SK-N-SH (cell line): ENCODE data around the gene HMGCL. TPM values are rescaled to one million over a fixed set of nuclear protein-coding genes. Genes with fewer than 3 reads are reported as not detected.

Experiments
- CTCF ChIA-PET: fragments of 300-600, 350-600 bp; formaldehyde crosslinking; extraction: SDS; loops from one replicate; lab custom pipeline; 2021; lab: Yijun Ruan, JAX
- POLR2A ChIA-PET: fragments of 350-600 bp; sonication (Branson Sonifier 250); formaldehyde crosslinking; extraction: SDS; loops from one replicate; lab custom pipeline; 2020; ENCODE audit warnings: antibody characterized with exemption, inconsistent platforms; lab: Yijun Ruan, JAX
- DNase-seq: peaks from one replicate; pipeline ENCODE4 v3.0.0; 2012
- H2AFZ ChIP-seq: fragments of 200-600 bp; sonication (generic); 2 replicates; pipeline ENCODE4 v1.8.1; 2016; ENCODE audit warnings: antibody characterized with exemption, mild to moderate bottlenecking, low read depth
- H3F3A ChIP-seq: fragments of 200-600 bp; sonication (generic); replicated peaks from 2 replicates; pipeline ENCODE3; 2016; ENCODE audit warnings: antibody characterized with exemption, mild to moderate bottlenecking; ENCODE audit not compliant: insufficient read depth
- H3K27ac ChIP-seq, 2 experiments: fragments of 200-500 bp in 1 of 2; fragments of 200-600 bp in 1 of 2; sonication (Bioruptor generic) in 1 of 2; sonication (generic), shearing (Covaris generic) in 1 of 2; 2 replicates each; pipeline versions ENCODE4 v1.5.1 to v1.6.1; 2014 to 2016; ENCODE audit warnings: low read depth in 2 of 2, inconsistent platforms in 1 of 2, low read length in 1 of 2, mild to moderate bottlenecking in 1 of 2, mixed read lengths in 1 of 2
- H3K27me3 ChIP-seq: fragments of 200-600 bp; sonication (generic), shearing (Covaris generic); 2 replicates; pipeline ENCODE4 v1.6.1; 2016; ENCODE audit warnings: mixed run types; ENCODE audit not compliant: insufficient read depth
- H3K36me3 ChIP-seq, 2 experiments: fragments of 200-500 bp in 1 of 2; fragments of 200-600 bp in 1 of 2; sonication (Bioruptor generic) in 1 of 2; sonication (generic) in 1 of 2; replicated peaks in 1 of 2; 2 replicates each; pipeline versions ENCODE3 to v1.5.1; 2014 to 2016; ENCODE audit warnings: low read length in 1 of 2, mild to moderate bottlenecking in 1 of 2; ENCODE audit not compliant: insufficient read depth in 2 of 2, control insufficient read depth in 1 of 2
- H3K4me1 ChIP-seq, 2 experiments: fragments of 200-500 bp in 1 of 2; fragments of 200-600 bp in 1 of 2; sonication (Bioruptor generic) in 1 of 2; sonication (generic), shearing (Covaris generic) in 1 of 2; 2 replicates each; pipeline versions ENCODE4 v1.5.1 to v1.6.1; 2014 to 2016; ENCODE audit warnings: low read depth in 1 of 2, low read length in 1 of 2, mixed run types in 1 of 2; ENCODE audit not compliant: insufficient read depth in 2 of 2, control insufficient read depth in 1 of 2
- H3K4me2 ChIP-seq: fragments of 200-600 bp; sonication (generic), shearing (Covaris generic); 2 replicates; pipeline ENCODE4 v1.6.1; 2017; ENCODE audit warnings: mixed run types
- H3K4me3 ChIP-seq, 2 experiments: fragments of 200-500 bp in 1 of 2; fragments of 200-600 bp in 1 of 2; sonication (Bioruptor generic) in 1 of 2; sonication (generic), shearing (Covaris generic) in 1 of 2; 2 replicates each; pipeline versions ENCODE4 v1.5.1 to v1.8.1; 2014 to 2016; ENCODE audit warnings: low read depth in 2 of 2, inconsistent platforms in 1 of 2, low read length in 1 of 2, mild to moderate bottlenecking in 1 of 2, mixed read lengths in 1 of 2, moderate library complexity in 1 of 2
- H3K79me2 ChIP-seq: fragments of 200-600 bp; sonication (generic); 2 replicates; pipeline ENCODE4 v1.8.1; 2017; ENCODE audit warnings: mild to moderate bottlenecking; ENCODE audit not compliant: insufficient read depth
- H3K9ac ChIP-seq: fragments of 200-600 bp; sonication (generic); 2 replicates; pipeline ENCODE4 v1.6.1; 2017; ENCODE audit warnings: mixed run types
- H3K9me2 ChIP-seq: fragments of 200-600 bp; sonication (generic); 2 replicates; pipeline ENCODE4 v1.6.1; 2017; ENCODE audit warnings: mixed run types
- H3K9me3 ChIP-seq: fragments of 200-600 bp; sonication (generic); 2 replicates; pipeline ENCODE4 v1.6.1; 2017; ENCODE audit warnings: mixed run types, mild to moderate bottlenecking, moderate library complexity
- H4K20me1 ChIP-seq: fragments of 200-600 bp; sonication (generic); 2 replicates; pipeline ENCODE4 v1.6.1; 2017; ENCODE audit warnings: mild to moderate bottlenecking, mixed run types; ENCODE audit not compliant: insufficient read depth
- CHD2 ChIP-seq: fragments of 150-350 bp; IDR thresholded peaks from 2 replicates; pipeline ENCODE4 v1.6.1; 2018; ENCODE audit warnings: low read length; ENCODE audit not compliant: partially characterized antibody
- ELF1 ChIP-seq: IDR thresholded peaks from 2 replicates; pipeline ENCODE4 v1.4.0; 2012
- EP300 ChIP-seq, 2 experiments: IDR thresholded peaks; 2 replicates each; pipeline versions ENCODE4 v1.4.0 to v1.6.1; 2012; ENCODE audit warnings: borderline replicate concordance in 1 of 2, low read depth in 1 of 2, low read length in 1 of 2
- FOSL2 ChIP-seq: IDR thresholded peaks from 2 replicates; pipeline ENCODE4 v1.4.0; 2012; ENCODE audit warnings: low read depth, mild to moderate bottlenecking, moderate library complexity, borderline replicate concordance
- FOXM1 ChIP-seq: IDR thresholded peaks from 2 replicates; pipeline ENCODE4 v1.4.0; 2012; ENCODE audit warnings: low read depth, mild to moderate bottlenecking
- GABPA ChIP-seq: IDR thresholded peaks from 2 replicates; pipeline ENCODE4 v1.4.0; 2012; ENCODE audit warnings: low read depth, mild to moderate bottlenecking
- GATA2 ChIP-seq: sonication (generic); formaldehyde crosslinking; IDR thresholded peaks from 2 replicates; pipeline ENCODE4 v1.5.0; 2020; ENCODE audit warnings: mild to moderate bottlenecking, missing genetic modification reagents
- MXI1 ChIP-seq: IDR thresholded peaks from 2 replicates; pipeline ENCODE4 v1.6.1; 2012; ENCODE audit warnings: mild to moderate bottlenecking, low read depth, low read length, improper control_type of control experiment
- NFIC ChIP-seq: IDR thresholded peaks from 2 replicates; pipeline ENCODE4 v1.4.0; 2012; ENCODE audit warnings: borderline replicate concordance
- RAD21 ChIP-seq: IDR thresholded peaks from 2 replicates; pipeline ENCODE4 v1.6.1; 2012; ENCODE audit warnings: mild to moderate bottlenecking, low read length
- RCOR1 ChIP-seq: fragments of 150-350 bp; IDR thresholded peaks from 2 replicates; pipeline ENCODE4 v1.6.1; 2017; ENCODE audit warnings: antibody characterized with exemption, low read length
- SIN3A ChIP-seq: IDR thresholded peaks from 2 replicates; pipeline ENCODE4 v1.6.1; 2012; ENCODE audit warnings: low read depth, mild to moderate bottlenecking, low read length, moderate library complexity, borderline replicate concordance
- SMC3 ChIP-seq: IDR thresholded peaks from 2 replicates; pipeline ENCODE4 v1.6.1; 2012; ENCODE audit warnings: low read depth, low read length, improper control_type of control experiment
- TAF1 ChIP-seq: IDR thresholded peaks from 2 replicates; pipeline ENCODE4 v1.6.1; 2012; ENCODE audit warnings: low read depth, mild to moderate bottlenecking, low read length, moderate library complexity, borderline replicate concordance
- TEAD4 ChIP-seq: IDR thresholded peaks from 2 replicates; pipeline ENCODE4 v1.4.0; 2012; ENCODE audit warnings: mild to moderate bottlenecking, borderline replicate concordance; ENCODE audit not compliant: insufficient read depth
- WGBS: methylation state at CpG from one replicate; pipeline ENCODE4 v1.1.6; 2017; ENCODE audit warnings: low lambda C conversion rate; 5-methylcytosine and 5-hydroxymethylcytosine counted together
- polyA plus RNA-seq, 3 experiments: library from polyadenylated mRNA; depleted of rRNA; stranded (reverse); fragments of >200 nt; gene quantifications; 2 replicates each; pipeline ENCODE4 v1.2.3, GENCODE V29; 2012
- TF ChIP-seq, protein P1 (sequence below): IDR thresholded peaks from 2 replicates; pipeline ENCODE4 v1.6.1; 2012; ENCODE audit warnings: mild to moderate bottlenecking, low read depth, low read length, moderate library complexity
- TF ChIP-seq, protein P2 (sequence below): IDR thresholded peaks from 2 replicates; pipeline ENCODE4 v1.4.0; 2012; ENCODE audit warnings: low read depth, borderline replicate concordance

HMGCL gene
- polyA plus RNA-seq, 1 of the 3 experiments (the other 2 are of a cell fraction), result 28.2 TPM

DNA sequence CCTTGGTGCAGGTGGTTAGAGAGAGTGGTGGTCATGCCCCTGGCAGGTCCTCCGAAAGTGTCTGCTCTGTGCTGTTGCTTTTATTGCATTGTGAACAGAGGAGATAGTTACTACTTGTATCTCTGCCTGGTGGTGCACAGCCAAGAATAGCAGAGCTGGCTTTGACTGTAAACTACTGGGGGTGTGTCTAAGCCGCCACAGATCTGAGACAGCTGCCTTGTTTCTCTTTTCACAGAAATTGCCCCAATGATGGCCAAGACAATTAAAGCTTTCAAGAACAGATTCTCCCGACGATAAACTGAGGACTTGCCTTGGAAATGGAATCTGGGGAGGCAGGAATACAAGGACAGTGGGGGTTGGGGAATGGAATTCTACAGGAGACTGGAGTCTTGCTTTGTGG, 66.0 kb downstream of the HMGCL start:
- TF ChIP-seq FOSL2, result no peak
- TF ChIP-seq RAD21, result no peak
- TF ChIP-seq SIN3A, result no peak
- no peak for TF ChIP-seq CHD2
- TF ChIP-seq EP300 (IDR thresholded peaks at IDR 0.05; ENCODE audit: borderline replicate concordance in 1 of 2, low read depth in 1 of 2, low read length in 1 of 2), result no peak
- TF ChIP-seq GABPA, result no peak
- TF ChIP-seq NFIC, result no peak
- TF ChIP-seq GATA2 (CRISPR knock-in tag), result no peak
- TF ChIP-seq FOXM1, result no peak
- TF ChIP-seq MXI1, result no peak
- TF ChIP-seq ELF1, result no peak
- TF ChIP-seq, protein P1, sequence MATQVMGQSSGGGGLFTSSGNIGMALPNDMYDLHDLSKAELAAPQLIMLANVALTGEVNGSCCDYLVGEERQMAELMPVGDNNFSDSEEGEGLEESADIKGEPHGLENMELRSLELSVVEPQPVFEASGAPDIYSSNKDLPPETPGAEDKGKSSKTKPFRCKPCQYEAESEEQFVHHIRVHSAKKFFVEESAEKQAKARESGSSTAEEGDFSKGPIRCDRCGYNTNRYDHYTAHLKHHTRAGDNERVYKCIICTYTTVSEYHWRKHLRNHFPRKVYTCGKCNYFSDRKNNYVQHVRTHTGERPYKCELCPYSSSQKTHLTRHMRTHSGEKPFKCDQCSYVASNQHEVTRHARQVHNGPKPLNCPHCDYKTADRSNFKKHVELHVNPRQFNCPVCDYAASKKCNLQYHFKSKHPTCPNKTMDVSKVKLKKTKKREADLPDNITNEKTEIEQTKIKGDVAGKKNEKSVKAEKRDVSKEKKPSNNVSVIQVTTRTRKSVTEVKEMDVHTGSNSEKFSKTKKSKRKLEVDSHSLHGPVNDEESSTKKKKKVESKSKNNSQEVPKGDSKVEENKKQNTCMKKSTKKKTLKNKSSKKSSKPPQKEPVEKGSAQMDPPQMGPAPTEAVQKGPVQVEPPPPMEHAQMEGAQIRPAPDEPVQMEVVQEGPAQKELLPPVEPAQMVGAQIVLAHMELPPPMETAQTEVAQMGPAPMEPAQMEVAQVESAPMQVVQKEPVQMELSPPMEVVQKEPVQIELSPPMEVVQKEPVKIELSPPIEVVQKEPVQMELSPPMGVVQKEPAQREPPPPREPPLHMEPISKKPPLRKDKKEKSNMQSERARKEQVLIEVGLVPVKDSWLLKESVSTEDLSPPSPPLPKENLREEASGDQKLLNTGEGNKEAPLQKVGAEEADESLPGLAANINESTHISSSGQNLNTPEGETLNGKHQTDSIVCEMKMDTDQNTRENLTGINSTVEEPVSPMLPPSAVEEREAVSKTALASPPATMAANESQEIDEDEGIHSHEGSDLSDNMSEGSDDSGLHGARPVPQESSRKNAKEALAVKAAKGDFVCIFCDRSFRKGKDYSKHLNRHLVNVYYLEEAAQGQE, result no peak
- TF ChIP-seq TAF1, result no peak
- no peak for TF ChIP-seq SMC3
- TF ChIP-seq, protein P2, sequence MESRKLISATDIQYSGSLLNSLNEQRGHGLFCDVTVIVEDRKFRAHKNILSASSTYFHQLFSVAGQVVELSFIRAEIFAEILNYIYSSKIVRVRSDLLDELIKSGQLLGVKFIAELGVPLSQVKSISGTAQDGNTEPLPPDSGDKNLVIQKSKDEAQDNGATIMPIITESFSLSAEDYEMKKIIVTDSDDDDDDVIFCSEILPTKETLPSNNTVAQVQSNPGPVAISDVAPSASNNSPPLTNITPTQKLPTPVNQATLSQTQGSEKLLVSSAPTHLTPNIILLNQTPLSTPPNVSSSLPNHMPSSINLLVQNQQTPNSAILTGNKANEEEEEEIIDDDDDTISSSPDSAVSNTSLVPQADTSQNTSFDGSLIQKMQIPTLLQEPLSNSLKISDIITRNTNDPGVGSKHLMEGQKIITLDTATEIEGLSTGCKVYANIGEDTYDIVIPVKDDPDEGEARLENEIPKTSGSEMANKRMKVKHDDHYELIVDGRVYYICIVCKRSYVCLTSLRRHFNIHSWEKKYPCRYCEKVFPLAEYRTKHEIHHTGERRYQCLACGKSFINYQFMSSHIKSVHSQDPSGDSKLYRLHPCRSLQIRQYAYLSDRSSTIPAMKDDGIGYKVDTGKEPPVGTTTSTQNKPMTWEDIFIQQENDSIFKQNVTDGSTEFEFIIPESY, result no peak
- TF ChIP-seq RCOR1, result no peak
- no peak for TF ChIP-seq TEAD4
- H3K4me3 ChIP-seq, result no peak overlapping the region
- H2AFZ ChIP-seq, result no peak overlapping the region
- ChIA-PET POLR2A (no interaction called here), CTCF (interaction anchor here (1.3 to 2.4 kb wide), 2 partner anchors 12 to 68 kb away, joined by 4 to 16 read pairs; partner anchors contain the start of gene RPL11)
- no peak for DNase-seq
- peaks cover 5% of the 10 kb centered on the region; the same call in 1 of the 2 replicates for H3K79me2 ChIP-seq
- peaks cover 23% of the 10 kb centered on the region for H3F3A ChIP-seq
- peaks cover 68 to 73% of the 10 kb centered on the region in 2 experiments for H3K36me3 ChIP-seq
- H3K4me2 ChIP-seq, result no peak overlapping the region
- H3K9ac ChIP-seq, result no peak overlapping the region
- no peaks in the 10 kb centered on the region for H3K9me2 ChIP-seq
- H4K20me1 ChIP-seq, result peaks cover 17% of the 10 kb centered on the region; the same call in 1 of the 2 replicates
- 87% methylated on average over 4 of the region's 4 CpGs for WGBS
- no peaks in the 10 kb centered on the region for H3K27me3 ChIP-seq
- H3K4me1 ChIP-seq, result peaks cover 0 to 17% of the 10 kb centered on the region in 2 experiments; a peak in 2 of 4 replicates
- no peaks in the 10 kb centered on the region for H3K9me3 ChIP-seq
- H3K27ac ChIP-seq, result no peak overlapping the region; a peak in 1 of 4 replicates
